Measurements from ENCODE around the gene FAM107B.

Gene FAM107B

GRCh38 chr10:14549496-14549895, 225.2 kb downstream of the FAM107B start:
- no peak for DNase-seq

- no peak for DNase-seq
These were observed 225.7 kb downstream of the FAM107B start for GRCh38 chr10:14548970-14549369.

- DNase-seq: no peak
These were observed 226.2 kb downstream of the FAM107B start for GRCh38 chr10:14548474-14548873.

- DNase-seq: no peak
These were observed 226.9 kb downstream of the FAM107B start for GRCh38 chr10:14547816-14548215.

GRCh38 chr10:14545827-14546226, 228.9 kb downstream of the FAM107B start:
- no peak for DNase-seq

- DNase-seq: no peak
These were observed 230.8 kb downstream of the FAM107B start for GRCh38 chr10:14543904-14544210.

GRCh38 chr10:14543046-14543903, 231.4 kb downstream of the FAM107B start:
- DNase-seq: peak; percentile 59

- DNase-seq: no peak
These were observed 233.3 kb downstream of the FAM107B start for GRCh38 chr10:14541379-14541778.

GRCh38 chr10:14540611-14541010, 234.1 kb downstream of the FAM107B start:
- no peak for DNase-seq

- DNase-seq: no peak
These were observed 234.6 kb downstream of the FAM107B start for GRCh38 chr10:14540062-14540461.

- DNase-seq: no peak
These were observed 235.5 kb downstream of the FAM107B start for GRCh38 chr10:14539176-14539575.

- DNase-seq: peak; percentile 71
These were observed 238.2 kb downstream of the FAM107B start for GRCh38 chr10:14536241-14537213.

GRCh38 chr10:14535457-14536130, 239.1 kb downstream of the FAM107B start:
- no peak for DNase-seq

GRCh38 chr10:14534152-14534551, 240.5 kb downstream of the FAM107B start:
- no peak for DNase-seq

- DNase-seq: no peak
These were observed 241.4 kb downstream of the FAM107B start for GRCh38 chr10:14533295-14533694.

GRCh38 chr10:14532473-14533251, 242.0 kb downstream of the FAM107B start:
- no peak for DNase-seq

GRCh38 chr10:14531974-14532373, 242.7 kb downstream of the FAM107B start:
- DNase-seq: no peak

GRCh38 chr10:14530465-14530864, 244.2 kb downstream of the FAM107B start:
- DNase-seq: no peak

- no peak for DNase-seq
These were observed 245.3 kb downstream of the FAM107B start for GRCh38 chr10:14529351-14529750.

- DNase-seq: no peak
These were observed 246.2 kb downstream of the FAM107B start for GRCh38 chr10:14528450-14528849.

GRCh38 chr10:14527915-14528314, 246.8 kb downstream of the FAM107B start:
- no peak for DNase-seq

GRCh38 chr10:14527134-14527844, 247.4 kb downstream of the FAM107B start:
- DNase-seq: no peak

Data from femur (tissue), 1 donor.